HCT116 (cell line): Measurements from ENCODE around the gene TMEM198. TPM values are rescaled to one million over a fixed set of nuclear protein-coding genes. Genes with fewer than 3 reads are reported as not detected.

ENCODE experiments used
- ATAC-seq: fragments of 200-7000 bp; cut with Tn5 transposase; 2 replicates; pipeline ENCODE4 v1.9.1; 2020; ENCODE audit warnings: mild to moderate bottlenecking, moderate library complexity
- BruUV-seq: library from RNA; stranded (reverse); fragments of 400-500 nt; replicated peaks from 2 replicates; lab custom pipeline; 2021; lab: Mats Ljungman, UMichigan
- CTCF ChIA-PET: fragments of 300-600 bp; sonication (Branson Sonifier 250); formaldehyde crosslinking; loops from one replicate; lab custom pipeline; 2021; ENCODE audit warnings: antibody characterized with exemption; lab: Charles Lee
- POLR2A ChIA-PET: fragments of 300-600, 350-600 bp; sonication (Branson Sonifier 250); formaldehyde crosslinking; loops from one replicate; lab custom pipeline; 2021; ENCODE audit warnings: antibody characterized with exemption; lab: Charles Lee
- RAD21 ChIA-PET, 2 experiments: fragments of 300-600 bp; sonication (Branson Sonifier 250); formaldehyde crosslinking; loops; one replicate each; lab custom pipeline; 2023; ENCODE audit warnings: low total read pairs in 2 of 2; ENCODE audit not compliant: uncharacterized antibody in 2 of 2, unreplicated experiment in 2 of 2, low non-redundant PET in 1 of 2; lab: Charles Lee
- DNase-seq: peaks from one replicate; pipeline ENCODE4 v3.0.0-alpha.2; 2010; ENCODE audit warnings: low read depth, low spot score
- H2AFZ ChIP-seq: fragments of 200-600 bp; shearing (Covaris generic), sonication (generic); 2 replicates; pipeline ENCODE4 v1.6.1; 2017; ENCODE audit warnings: low read depth, mixed run types, mixed read lengths, antibody characterized with exemption, low read length; ENCODE audit not compliant: poor library complexity, severe bottlenecking
- H3K27ac ChIP-seq: 2 replicates; pipeline ENCODE4 v1.5.1; 2012; ENCODE audit warnings: low read depth, low read length
- H3K27me3 ChIP-seq: fragments of 200-600 bp; sonication (generic); 2 replicates; pipeline ENCODE4 v1.6.1; 2016; ENCODE audit warnings: mixed run types, low read length, mixed read lengths; ENCODE audit not compliant: insufficient read depth
- H3K36me3 ChIP-seq, 2 experiments: fragments of 200-500 bp in 1 of 2; fragments of 200-600 bp in 1 of 2; sonication (Bioruptor generic) in 1 of 2; sonication (generic) in 1 of 2; 2 replicates each; pipeline versions ENCODE4 v1.5.1 to v1.6.1; 2014 to 2016; ENCODE audit warnings: low read length in 2 of 2, inconsistent platforms in 1 of 2, mixed read lengths in 1 of 2, mixed run types in 1 of 2; ENCODE audit not compliant: insufficient read depth in 2 of 2, control insufficient read depth in 1 of 2
- H3K4me1 ChIP-seq, 2 experiments: fragments of 200-600 bp in 1 of 2; sonication (generic) in 1 of 2; 2 replicates each; pipeline versions ENCODE4 v1.5.1 to v1.6.1; 2012 to 2017; ENCODE audit warnings: low read length in 2 of 2, inconsistent platforms in 1 of 2, mild to moderate bottlenecking in 1 of 2, mixed read lengths in 1 of 2, mixed run types in 1 of 2, moderate library complexity in 1 of 2; ENCODE audit not compliant: insufficient read depth in 2 of 2, control insufficient read depth in 1 of 2
- H3K4me2 ChIP-seq: fragments of 200-600 bp; sonication (generic); 2 replicates; pipeline ENCODE4 v1.6.1; 2017; ENCODE audit warnings: mixed run types, low read length, mixed read lengths
- H3K4me3 ChIP-seq, 2 experiments: fragments of 200-600 bp in 1 of 2; sonication (generic) in 1 of 2; replicated peaks in 1 of 2; 2 replicates each; pipeline ENCODE4 v1.5.1; 2011 to 2016; ENCODE audit warnings: low read length in 2 of 2, control low read depth in 1 of 2, low read depth in 1 of 2, mild to moderate bottlenecking in 1 of 2, mixed read lengths in 1 of 2, mixed run types in 1 of 2
- H3K79me2 ChIP-seq: fragments of 200-600 bp; sonication (generic); 2 replicates; pipeline ENCODE4 v1.6.1; 2017; ENCODE audit warnings: mild to moderate bottlenecking, mixed run types, low read length, moderate library complexity, mixed read lengths; ENCODE audit not compliant: insufficient read depth
- H3K9ac ChIP-seq: fragments of 200-600 bp; sonication (generic); 2 replicates; pipeline ENCODE4 v1.6.1; 2016; ENCODE audit warnings: low read length, mixed read lengths
- H3K9me2 ChIP-seq: fragments of 200-600 bp; sonication (generic), shearing (Covaris generic); 2 replicates; pipeline ENCODE4 v1.6.1; 2017; ENCODE audit warnings: mixed run types, mild to moderate bottlenecking, moderate library complexity; ENCODE audit not compliant: insufficient read depth
- H3K9me3 ChIP-seq, 2 experiments: fragments of 200-500 bp in 1 of 2; fragments of 200-600 bp in 1 of 2; sonication (Bioruptor generic) in 1 of 2; sonication (generic) in 1 of 2; 2 replicates each; pipeline ENCODE4 v1.6.1; 2014 to 2017; ENCODE audit warnings: low read length in 2 of 2, mixed read lengths in 2 of 2, inconsistent platforms in 1 of 2, low read depth in 1 of 2, mild to moderate bottlenecking in 1 of 2, mixed run types in 1 of 2, moderate library complexity in 1 of 2; ENCODE audit not compliant: control insufficient read depth in 1 of 2, insufficient read depth in 1 of 2
- H4K20me1 ChIP-seq: fragments of 200-600 bp; sonication (generic), shearing (Covaris generic); 2 replicates; pipeline ENCODE4 v1.6.1; 2017; ENCODE audit warnings: mixed run types, mild to moderate bottlenecking, moderate library complexity; ENCODE audit not compliant: insufficient read depth
- CEBPB ChIP-seq: IDR thresholded peaks from 2 replicates; pipeline ENCODE4 v1.6.1; 2012; ENCODE audit warnings: low read depth
- ELF1 ChIP-seq: IDR thresholded peaks from 2 replicates; pipeline ENCODE4 v1.6.1; 2012; ENCODE audit warnings: low read depth, borderline replicate concordance
- EZH2 ChIP-seq: fragments of 200-600 bp; sonication (generic); IDR thresholded peaks from 2 replicates; pipeline ENCODE4 v1.6.1; 2017; ENCODE audit warnings: antibody characterized with exemption, mixed run types
- FOSL1 ChIP-seq: IDR thresholded peaks from 2 replicates; pipeline ENCODE4 v1.6.1; 2012; ENCODE audit warnings: low read depth
- ZFX ChIP-seq: fragments of 450-650 bp; IDR thresholded peaks from 2 replicates; pipeline ENCODE4 v1.6.1; 2017
- ZNF274 ChIP-seq: fragments of 200-500 bp; sonication (Bioruptor generic); IDR thresholded peaks from 2 replicates; pipeline ENCODE4 v1.6.1; 2014; ENCODE audit warnings: mild to moderate bottlenecking, low read depth, low read length, inconsistent platforms
- intact Hi-C: fragments of 100-400 bp; cut with micrococcal nuclease; formaldehyde crosslinking; loops from 2 replicates; pipeline ENCODE4 v1.10.0; 2022
- total RNA-seq: library from RNA; stranded (reverse); gene quantifications from one replicate; pipeline ENCODE4 v1.2.1, GENCODE V29; 2021; ENCODE audit not compliant: unreplicated experiment
- TF ChIP-seq, protein P1 (sequence below), 3 experiments: fragments of 200-600 bp in 1 of 3; sonication (generic) in 1 of 3; IDR thresholded peaks in 2 of 3; conservative IDR thresholded peaks in 1 of 3; 2 replicates each; pipeline ENCODE4 v1.5.1; 2012 to 2017; ENCODE audit warnings: low read depth in 2 of 3, low read length in 2 of 3, antibody characterized with exemption in 1 of 3, borderline replicate concordance in 1 of 3, control low read depth in 1 of 3, mild to moderate bottlenecking in 1 of 3, mixed read lengths in 1 of 3, mixed run types in 1 of 3, moderate library complexity in 1 of 3; ENCODE audit not compliant: insufficient read depth in 1 of 3

TMEM198 gene
- total RNA-seq, 1 experiment from 2014 or later, result 2.1 TPM

- TF ChIP-seq CEBPB (no peak), FOSL1 (no peak), ZFX (peak; percentile 45; the same call in 1 of the 2 replicates), EZH2 (no peak), ZNF274 (no peak), ELF1 (no peak)
These were observed 21.5 kb upstream of the TMEM198 start (continued) for GRCh38 chr2:219522111-219523030.

DNA sequence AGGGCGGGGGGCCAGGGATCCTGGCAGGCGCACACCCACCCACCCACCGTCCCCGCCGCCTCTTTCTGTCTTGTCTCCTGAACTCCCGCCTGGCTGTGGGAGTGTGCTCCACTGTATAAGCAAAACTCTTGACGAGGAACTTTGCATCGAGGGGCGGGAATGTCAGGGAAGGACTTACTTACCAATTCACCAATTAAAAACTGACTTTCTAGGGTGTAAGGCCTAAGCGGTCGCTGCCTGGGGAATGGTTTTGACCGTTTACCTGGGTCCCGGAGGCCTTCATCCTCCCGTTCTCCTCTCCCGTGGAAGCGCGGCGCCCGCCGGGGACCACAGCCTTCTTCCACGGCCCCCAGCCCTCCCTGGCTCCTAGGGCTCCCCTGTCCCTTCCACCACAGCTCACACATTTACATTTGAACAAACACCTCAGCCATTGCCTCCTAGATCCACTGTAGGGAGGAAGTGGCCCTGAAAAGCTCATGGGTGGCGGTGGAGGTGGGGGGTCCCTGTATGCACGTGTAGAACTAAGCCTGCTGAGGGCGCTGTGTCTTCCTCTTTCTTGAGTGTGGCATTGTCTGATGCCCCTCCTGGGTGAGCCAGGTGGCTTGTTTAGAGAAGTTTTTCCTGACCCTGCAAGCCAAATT is 20.7 kb upstream of the TMEM198 start:
- peak overlapping the region; percentile 1; the same call in 1 of the 2 replicates for H3K27ac ChIP-seq
- DNase-seq, result no peak
- TF ChIP-seq, protein P1, sequence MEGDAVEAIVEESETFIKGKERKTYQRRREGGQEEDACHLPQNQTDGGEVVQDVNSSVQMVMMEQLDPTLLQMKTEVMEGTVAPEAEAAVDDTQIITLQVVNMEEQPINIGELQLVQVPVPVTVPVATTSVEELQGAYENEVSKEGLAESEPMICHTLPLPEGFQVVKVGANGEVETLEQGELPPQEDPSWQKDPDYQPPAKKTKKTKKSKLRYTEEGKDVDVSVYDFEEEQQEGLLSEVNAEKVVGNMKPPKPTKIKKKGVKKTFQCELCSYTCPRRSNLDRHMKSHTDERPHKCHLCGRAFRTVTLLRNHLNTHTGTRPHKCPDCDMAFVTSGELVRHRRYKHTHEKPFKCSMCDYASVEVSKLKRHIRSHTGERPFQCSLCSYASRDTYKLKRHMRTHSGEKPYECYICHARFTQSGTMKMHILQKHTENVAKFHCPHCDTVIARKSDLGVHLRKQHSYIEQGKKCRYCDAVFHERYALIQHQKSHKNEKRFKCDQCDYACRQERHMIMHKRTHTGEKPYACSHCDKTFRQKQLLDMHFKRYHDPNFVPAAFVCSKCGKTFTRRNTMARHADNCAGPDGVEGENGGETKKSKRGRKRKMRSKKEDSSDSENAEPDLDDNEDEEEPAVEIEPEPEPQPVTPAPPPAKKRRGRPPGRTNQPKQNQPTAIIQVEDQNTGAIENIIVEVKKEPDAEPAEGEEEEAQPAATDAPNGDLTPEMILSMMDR (IDR thresholded peaks at IDR 0.05 in 2 of 3, conservative IDR thresholded peaks at IDR 0.05 in 1 of 3; ENCODE audit: borderline replicate concordance in 1 of 3, insufficient read depth in 1 of 3, low read depth in 2 of 3, low read length in 2 of 3), result peak in 2 of 3 experiments; percentile 30 to 40; a peak in 2 of 6 replicates
- no peak for TF ChIP-seq CEBPB
- intact Hi-C loops, result no loop called here
- no peak overlapping the region for H2AFZ ChIP-seq
- no peaks in the 10 kb centered on the region for H3K9me3 ChIP-seq
- no peaks in the 10 kb centered on the region for H3K9me2 ChIP-seq
- peaks cover 40 to 81% of the 10 kb centered on the region in 2 experiments for H3K4me1 ChIP-seq
- H3K4me3 ChIP-seq, result no peak overlapping the region
- H3K36me3 ChIP-seq, result no peaks in the 10 kb centered on the region
- peak overlapping the region; percentile 64; the same call in 1 of the 2 replicates for H3K9ac ChIP-seq
- ChIA-PET CTCF (interaction anchor here (0.9 to 1.2 kb wide), 3 partner anchors 13 to 135 kb away, joined by 3 to 5 read pairs (median 4); no protein-coding TSS in a partner anchor), POLR2A (interaction anchor here (2.4 kb wide), 1 partner anchor 25 kb away, joined by 18 read pairs; the partner anchor contains the start of gene GMPPA), RAD21 (interaction anchor here in 1 of 2 experiments (0.6 kb wide), 1 partner anchor 25 kb away, joined by 3 read pairs; no protein-coding TSS in a partner anchor)
- no peak for ATAC-seq
- BruUV-seq, result no TSS peak
- H4K20me1 ChIP-seq, result no peaks in the 10 kb centered on the region
- no peaks in the 10 kb centered on the region for H3K79me2 ChIP-seq
- H3K27me3 ChIP-seq, result no peaks in the 10 kb centered on the region
- H3K4me2 ChIP-seq, result peak overlapping the region; percentile 88
